ENCODE results near the gene C1orf185.
"Not testable (repeated sequence)": the region's sequence is repeated elsewhere in the genome, so short reads cannot be mapped to it uniquely, and the experiment has no call there.

C1orf185 gene

GRCh38 chr1:51139474-51139873, 37.4 kb downstream of the C1orf185 start:
- no peak for DNase-seq

DNA sequence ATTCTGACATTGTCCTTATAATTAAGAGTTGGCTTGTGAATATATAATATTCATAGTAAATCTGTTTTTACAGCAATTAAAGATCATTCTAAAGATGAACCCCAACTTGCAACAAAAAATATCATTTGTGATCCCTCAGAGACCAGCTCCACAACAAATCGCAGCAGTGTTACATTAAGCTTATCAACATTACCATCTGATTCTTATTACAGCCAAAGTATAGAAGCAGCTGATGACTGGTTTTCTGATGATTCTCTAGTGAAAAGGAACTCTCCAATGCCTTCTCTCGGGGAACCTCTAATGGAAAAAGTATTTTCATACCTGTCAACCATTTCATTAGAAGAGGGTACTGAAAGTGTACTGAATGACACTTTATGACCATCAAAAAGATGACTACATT, 45.4 kb downstream of the C1orf185 start:
- no peak for DNase-seq

DNA sequence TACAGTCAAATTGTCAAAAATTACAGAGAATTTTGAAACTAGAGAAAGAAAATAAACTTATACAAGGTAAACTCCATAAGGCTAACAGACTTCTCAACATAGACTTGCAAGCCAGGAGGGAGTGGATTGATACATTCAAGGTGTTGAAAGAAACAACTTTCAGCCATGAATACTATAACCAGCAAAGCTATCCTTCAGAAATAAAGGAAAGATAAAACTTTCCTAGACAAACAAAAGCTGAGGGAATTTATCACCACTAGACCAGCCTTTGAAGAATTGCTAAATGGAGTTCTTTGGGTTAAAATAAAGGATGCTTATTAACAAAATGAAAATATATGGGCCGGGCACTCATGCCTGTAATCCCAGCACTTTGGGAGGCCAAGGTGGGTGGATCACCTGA, 52.7 kb downstream of the C1orf185 start:
- no peak for DNase-seq

DNA sequence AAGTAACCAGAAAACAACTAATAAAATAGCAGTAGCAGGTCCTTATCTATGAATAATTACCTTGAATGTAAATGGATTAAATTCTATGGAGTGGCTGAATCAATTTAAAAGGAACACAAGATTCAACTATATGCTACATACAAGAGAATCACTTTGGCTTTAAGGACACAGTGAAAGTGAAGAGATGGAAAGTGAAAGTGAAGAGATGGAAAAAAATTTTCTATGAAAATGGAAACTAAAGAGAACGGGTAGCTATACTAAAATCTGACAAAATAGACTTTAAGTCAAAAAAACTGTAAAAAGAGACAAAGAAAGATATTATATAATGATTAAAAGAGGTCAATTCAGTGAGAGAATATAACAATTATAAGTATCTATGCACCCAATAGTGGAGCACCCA, 54.7 kb downstream of the C1orf185 start:
- DNase-seq, result no peak

GRCh38 chr1:51157395-51157794, 55.4 kb downstream of the C1orf185 start:
- DNase-seq, result no peak

DNA sequence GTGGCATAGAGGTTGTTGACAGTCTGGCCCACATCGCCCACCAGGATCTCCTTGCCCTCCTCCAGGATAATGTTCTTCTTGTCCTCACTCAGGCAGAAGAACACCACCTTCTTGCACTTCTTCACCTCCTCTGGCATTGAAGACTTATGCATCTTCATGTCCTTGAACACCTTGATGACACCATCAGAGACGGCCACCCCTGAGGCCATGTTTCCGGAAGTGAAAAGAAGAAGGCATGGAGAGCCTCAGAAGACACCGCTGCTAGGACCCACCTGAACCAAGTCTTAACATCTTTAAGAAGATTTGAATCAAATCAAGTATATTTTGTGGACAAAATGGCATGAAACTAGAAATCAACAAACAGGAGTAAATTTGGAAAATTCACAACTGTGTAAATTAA, 56.2 kb downstream of the C1orf185 start:
- DNase-seq, result no peak

GRCh38 chr1:51162560-51162959, 60.5 kb downstream of the C1orf185 start:
- DNase-seq, result not testable (repeated sequence)

DNA sequence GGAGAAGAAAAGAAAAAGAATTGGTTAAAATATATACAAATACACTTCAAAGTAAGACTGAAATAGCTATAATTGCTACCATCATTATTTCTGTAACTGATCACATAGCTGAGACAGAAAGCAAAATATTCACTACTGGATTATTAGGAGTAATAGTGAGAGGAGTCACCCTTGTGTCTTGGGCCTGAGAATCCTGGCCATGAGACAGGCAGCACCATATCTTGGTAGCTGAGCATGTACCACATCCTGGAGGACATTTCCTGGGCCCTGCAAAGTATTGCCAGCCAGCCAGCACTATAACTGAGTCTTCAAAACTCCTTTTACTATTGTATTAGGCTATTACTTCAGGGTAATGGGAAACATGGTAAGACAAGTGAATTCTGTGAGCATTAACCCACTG, 63.5 kb downstream of the C1orf185 start:
- DNase-seq, result no peak

GRCh38 chr1:51168266-51168845, 66.3 kb downstream of the C1orf185 start:
- DNase-seq, result no peak

- no peak for DNase-seq
Measured at GRCh38 chr1:51168936-51169335, 66.9 kb downstream of the C1orf185 start.

- no peak for DNase-seq
Measured at GRCh38 chr1:51170342-51170741, 68.3 kb downstream of the C1orf185 start.

GRCh38 chr1:51172811-51173210, 70.8 kb downstream of the C1orf185 start:
- no peak for DNase-seq

- no peak for DNase-seq
Measured at GRCh38 chr1:51175278-51175677, 73.2 kb downstream of the C1orf185 start.

- not testable (repeated sequence) for DNase-seq
Measured at GRCh38 chr1:51177988-51178387, 76.0 kb downstream of the C1orf185 start.

GRCh38 chr1:51188230-51188629, 86.2 kb downstream of the C1orf185 start:
- DNase-seq, result no peak

GRCh38 chr1:51189421-51190073, 87.5 kb downstream of the C1orf185 start:
- DNase-seq, result no peak

DNA sequence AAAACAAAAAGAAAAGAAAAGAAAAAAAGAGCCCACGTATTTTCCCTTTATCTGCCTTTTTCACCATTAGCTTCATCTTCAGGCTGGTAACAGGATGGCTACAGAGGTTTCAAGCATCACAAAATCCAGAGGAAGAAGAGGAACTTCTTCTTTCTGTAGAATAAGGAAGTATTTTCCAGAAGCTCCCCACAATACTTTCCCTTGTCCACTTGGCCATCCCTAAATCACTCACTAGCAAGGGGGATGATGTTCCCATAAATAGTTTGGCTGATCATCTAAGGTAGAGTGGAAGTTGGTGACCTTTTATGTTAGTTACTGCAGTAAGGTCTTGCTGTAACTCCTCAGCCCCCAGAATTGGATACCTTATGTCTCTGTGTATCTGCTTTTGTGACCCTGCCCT, 88.9 kb downstream of the C1orf185 start:
- DNase-seq, result no peak

GRCh38 chr1:51192213-51192843, 90.3 kb downstream of the C1orf185 start:
- peak; percentile 68 for DNase-seq

GRCh38 chr1:51193564-51193963, 91.5 kb downstream of the C1orf185 start:
- DNase-seq, result no peak

All from islet precursor cell (in vitro differentiated cells).